SH-SY5Y (cell line): ENCODE measurements around the gene LRBA.

Source experiments
- GATA2 ChIP-seq: IDR thresholded peaks from 2 replicates; pipeline ENCODE4 v1.6.1; 2011; ENCODE audit warnings: mild to moderate bottlenecking, low read depth, low read length
- GATA3 ChIP-seq: IDR thresholded peaks from 2 replicates; pipeline ENCODE4 v1.6.1; 2011; ENCODE audit warnings: low read depth, mild to moderate bottlenecking, low read length, moderate library complexity

- TF ChIP-seq GATA2 (no peak), GATA3 (no peak)
Measured at GRCh38 chr4:150315175-150315574, 699.9 kb downstream of the LRBA start.
